Measurements from ENCODE around the gene INTS11.

GRCh38 chr1:1283821-1284220 is 40.6 kb downstream of the INTS11 start:
- no peak for TF ChIP-seq CTCF (IDR thresholded peaks at IDR 0.05; ENCODE audit: low read length)
- no peak for TF ChIP-seq EZH2 (IDR thresholded peaks at IDR 0.05; ENCODE audit: borderline replicate concordance, low read length)

Data from OCI-LY1 (cell line).